HT1080 (cell line): ENCODE results near the gene DCUN1D3. TPM values are rescaled to one million over a fixed set of nuclear protein-coding genes. Genes with fewer than 3 reads are reported as not detected.

Experiments
- DNase-seq: peaks from one replicate; pipeline ENCODE4 v3.0.0-alpha.2; 2015; ENCODE audit warnings: low read depth
- total RNA-seq: library from RNA; depleted of rRNA; stranded (reverse); fragments of >200 nt; shearing (Covaris generic); gene quantifications from 2 replicates; pipeline ENCODE4 v1.2.3, GENCODE V29; 2014

DCUN1D3 gene
- total RNA-seq, 1 experiment from 2014 or later: 10.6 TPM

- no peak for DNase-seq
These were observed 10.4 kb downstream of the DCUN1D3 start for GRCh38 chr16:20889625-20890275.

- no peak for DNase-seq
These were observed 13.0 kb downstream of the DCUN1D3 start for GRCh38 chr16:20887207-20887606.

- no peak for DNase-seq
These were observed 13.8 kb downstream of the DCUN1D3 start for GRCh38 chr16:20886320-20886719.

GRCh38 chr16:20884240-20884556 is 16.0 kb downstream of the DCUN1D3 start:
- peak; percentile 69 for DNase-seq

GRCh38 chr16:20883554-20884239 is 16.5 kb downstream of the DCUN1D3 start:
- DNase-seq: no peak

GRCh38 chr16:20881503-20881878 is 18.7 kb downstream of the DCUN1D3 start:
- DNase-seq: no peak

GRCh38 chr16:20880867-20881502 is 19.2 kb downstream of the DCUN1D3 start:
- no peak for DNase-seq

GRCh38 chr16:20879175-20880040 is 20.8 kb downstream of the DCUN1D3 start:
- DNase-seq: peak; percentile 60

GRCh38 chr16:20878682-20879147 is 21.4 kb downstream of the DCUN1D3 start:
- DNase-seq: no peak

GRCh38 chr16:20875355-20875650 is 24.9 kb downstream of the DCUN1D3 start:
- no peak for DNase-seq

GRCh38 chr16:20874088-20874581 is 26.0 kb downstream of the DCUN1D3 start:
- peak; percentile 77 for DNase-seq

- no peak for DNase-seq
These were observed 26.8 kb downstream of the DCUN1D3 start for GRCh38 chr16:20873331-20873730.

GRCh38 chr16:20871941-20872815 is 28.0 kb downstream of the DCUN1D3 start:
- DNase-seq: no peak

- no peak for DNase-seq
These were observed 28.9 kb downstream of the DCUN1D3 start for GRCh38 chr16:20871258-20871657.

GRCh38 chr16:20870122-20870820 is 29.9 kb downstream of the DCUN1D3 start:
- no peak for DNase-seq

GRCh38 chr16:20868890-20869289 is 31.3 kb downstream of the DCUN1D3 start:
- DNase-seq: peak; percentile 71

GRCh38 chr16:20867585-20867984 is 32.6 kb downstream of the DCUN1D3 start:
- peak; percentile 59 for DNase-seq

GRCh38 chr16:20866801-20867200 is 33.4 kb downstream of the DCUN1D3 start:
- DNase-seq: no peak

- peak; percentile 95 for DNase-seq
These were observed 33.9 kb downstream of the DCUN1D3 start for GRCh38 chr16:20866145-20866772.
